Measurements from ENCODE around the gene MACROD2. TPM values are rescaled to one million over a fixed set of nuclear protein-coding genes. Genes with fewer than 3 reads are reported as not detected.

The MACROD2 gene
- total RNA-seq, 6 experiments from 2014 or later = 0.05 to 0.57 (median 0.11) TPM; not detected in 1

GRCh38 chr20:14434384-14435136, 439.2 kb downstream of the MACROD2 start:
- Mint-ChIP-seq H3K36me3 (ENCODE audit: low read depth) (peaks cover 11% of the 10 kb centered on the region; the same call in 1 of the 2 replicates), H3K27me3 (ENCODE audit: insufficient read depth) (no peaks in the 10 kb centered on the region; the same call in 1 of the 2 replicates), H3K9me3 (peaks cover 40% of the 10 kb centered on the region), H3K4me3 (no peak overlapping the region), H3K4me1 (ENCODE audit: low read depth) (no peaks in the 10 kb centered on the region), H3K27ac (no peak overlapping the region)
- no peak for DNase-seq
- TF ChIP-seq CTCF (IDR thresholded peaks at IDR 0.05) = no peak

GRCh38 chr20:14441201-14441600, 445.9 kb downstream of the MACROD2 start:
- H3K27ac Mint-ChIP-seq = no peak overlapping the region
- peaks cover 10% of the 10 kb centered on the region; the same call in 1 of the 2 replicates for H3K36me3 Mint-ChIP-seq (ENCODE audit: low read depth)
- no peaks in the 10 kb centered on the region for H3K4me1 Mint-ChIP-seq (ENCODE audit: low read depth)
- H3K4me3 Mint-ChIP-seq = no peak overlapping the region
- no peak for DNase-seq
- no peak for TF ChIP-seq CTCF (IDR thresholded peaks at IDR 0.05)
- H3K27me3 Mint-ChIP-seq (ENCODE audit: insufficient read depth) = no peaks in the 10 kb centered on the region
- peaks cover 58% of the 10 kb centered on the region for H3K9me3 Mint-ChIP-seq

DNA sequence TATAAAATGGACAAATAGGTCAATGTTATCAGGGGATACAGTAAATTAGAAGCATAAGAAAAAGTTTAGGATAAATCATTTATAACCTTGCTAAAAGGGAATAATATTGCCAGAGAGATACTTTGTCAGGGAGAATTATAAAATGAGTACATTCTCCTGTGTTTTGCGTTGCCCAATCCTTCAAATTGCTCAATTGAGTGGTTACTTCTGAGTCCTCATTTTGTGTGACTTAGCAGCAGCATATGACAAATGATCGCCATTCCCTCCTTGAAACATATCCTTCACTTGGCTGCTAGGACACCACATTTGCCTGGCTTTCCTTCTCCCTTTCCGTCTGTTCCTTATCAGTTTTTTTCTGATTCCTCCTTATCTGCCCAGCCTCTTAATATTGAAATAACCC, 448.8 kb downstream of the MACROD2 start:
- Mint-ChIP-seq H3K27ac (no peak overlapping the region), H3K9me3 (peaks cover 53% of the 10 kb centered on the region), H3K27me3 (ENCODE audit: insufficient read depth) (peaks cover 2% of the 10 kb centered on the region; the same call in 1 of the 2 replicates), H3K4me3 (no peak overlapping the region), H3K4me1 (ENCODE audit: low read depth) (no peaks in the 10 kb centered on the region), H3K36me3 (ENCODE audit: low read depth) (peaks cover 1% of the 10 kb centered on the region; the same call in 1 of the 2 replicates)
- no peak for TF ChIP-seq CTCF (IDR thresholded peaks at IDR 0.05)
- no peak for DNase-seq

DNA sequence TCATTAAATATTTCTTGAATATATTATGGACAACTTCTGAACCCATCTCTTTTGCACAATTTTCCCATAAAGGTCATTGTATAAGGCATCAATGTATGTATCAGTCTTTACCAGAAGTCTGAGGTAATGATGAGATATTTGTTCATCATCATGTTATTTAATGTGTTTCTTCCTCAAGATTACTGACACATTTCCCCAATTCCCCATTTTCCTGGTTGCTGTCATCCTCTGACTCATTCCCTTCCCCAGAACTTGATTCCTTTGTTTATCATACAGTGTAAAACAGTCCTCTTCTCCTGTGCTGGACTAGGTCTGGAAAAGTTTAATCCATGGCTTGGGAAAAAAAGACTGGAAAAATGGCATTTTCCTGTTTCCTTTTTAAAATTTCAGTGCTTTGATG, 450.0 kb downstream of the MACROD2 start:
- no peaks in the 10 kb centered on the region for H3K36me3 Mint-ChIP-seq (ENCODE audit: low read depth)
- no peak for TF ChIP-seq CTCF (IDR thresholded peaks at IDR 0.05)
- no peak overlapping the region for H3K4me3 Mint-ChIP-seq
- no peak overlapping the region for H3K27ac Mint-ChIP-seq
- peaks cover 2% of the 10 kb centered on the region; the same call in 1 of the 2 replicates for H3K27me3 Mint-ChIP-seq (ENCODE audit: insufficient read depth)
- no peak for DNase-seq
- peaks cover 51% of the 10 kb centered on the region for H3K9me3 Mint-ChIP-seq
- H3K4me1 Mint-ChIP-seq (ENCODE audit: low read depth) = no peaks in the 10 kb centered on the region

GRCh38 chr20:14445902-14446301, 450.6 kb downstream of the MACROD2 start:
- no peaks in the 10 kb centered on the region for H3K4me1 Mint-ChIP-seq (ENCODE audit: low read depth)
- H3K9me3 Mint-ChIP-seq = peaks cover 54% of the 10 kb centered on the region
- H3K4me3 Mint-ChIP-seq = no peak overlapping the region
- H3K27me3 Mint-ChIP-seq (ENCODE audit: insufficient read depth) = peaks cover 2% of the 10 kb centered on the region
- no peak for TF ChIP-seq CTCF (IDR thresholded peaks at IDR 0.05)
- no peak overlapping the region for H3K27ac Mint-ChIP-seq
- H3K36me3 Mint-ChIP-seq (ENCODE audit: low read depth) = no peaks in the 10 kb centered on the region
- no peak for DNase-seq
